H9 (cell line): ENCODE data around the gene STKLD1. TPM values are rescaled to one million over a fixed set of nuclear protein-coding genes. Genes with fewer than 3 reads are reported as not detected.

ENCODE experiments used
- DNase-seq: peaks from one replicate; pipeline ENCODE4 v3.0.0-alpha.2; 2017
- H2AFZ ChIP-seq: one replicate; pipeline ENCODE4 v1.6.1; 2013; ENCODE audit warnings: mild to moderate bottlenecking, low read length, control low read depth, moderate library complexity
- H2AK5ac ChIP-seq: 2 replicates; pipeline ENCODE4 v1.6.1; 2013; ENCODE audit warnings: low read length, control low read depth, mixed read lengths; ENCODE audit not compliant: insufficient read length
- H2BK120ac ChIP-seq: one replicate; pipeline ENCODE4 v1.6.1; 2013; ENCODE audit warnings: low read depth, mild to moderate bottlenecking, low read length, control low read depth, inconsistent platforms; ENCODE audit not compliant: poor library complexity, severe bottlenecking
- H2BK12ac ChIP-seq: 2 replicates; pipeline ENCODE4 v1.6.1; 2013; ENCODE audit warnings: low read length, control low read depth, mixed read lengths, low read depth; ENCODE audit not compliant: insufficient read length
- H2BK15ac ChIP-seq: 2 replicates; pipeline ENCODE4 v1.6.1; 2013; ENCODE audit warnings: low read depth, low read length, control low read depth
- H2BK20ac ChIP-seq: one replicate; pipeline ENCODE4 v1.6.1; 2013; ENCODE audit warnings: low read depth, mild to moderate bottlenecking, low read length, control low read depth, inconsistent platforms; ENCODE audit not compliant: poor library complexity, severe bottlenecking
- H2BK5ac ChIP-seq: 2 replicates; pipeline ENCODE4 v1.6.1; 2013; ENCODE audit warnings: low read length, control low read depth, mixed read lengths; ENCODE audit not compliant: insufficient read length
- H3K14ac ChIP-seq: 2 replicates; pipeline ENCODE4 v1.6.1; 2013; ENCODE audit warnings: low read length, control low read depth; ENCODE audit not compliant: insufficient read depth
- H3K18ac ChIP-seq: 2 replicates; pipeline ENCODE4 v1.6.1; 2013; ENCODE audit warnings: low read depth, mild to moderate bottlenecking, mixed read lengths, low read length, control low read depth; ENCODE audit not compliant: insufficient read length
- H3K23ac ChIP-seq: 2 replicates; pipeline ENCODE4 v1.6.1; 2013; ENCODE audit warnings: low read length, control low read depth, mixed read lengths, low read depth; ENCODE audit not compliant: insufficient read length
- H3K23me2 ChIP-seq: 2 replicates; pipeline ENCODE4 v1.6.1; 2013; ENCODE audit warnings: low read depth, mild to moderate bottlenecking, mixed read lengths, low read length, control low read depth; ENCODE audit not compliant: insufficient read length, poor library complexity, severe bottlenecking
- H3K27ac ChIP-seq: 2 replicates; pipeline ENCODE4 v1.5.1; 2013; ENCODE audit warnings: low read length, control low read depth, mixed read lengths, low read depth; ENCODE audit not compliant: insufficient read length
- H3K27me3 ChIP-seq: 2 replicates; pipeline ENCODE4 v1.6.1; 2013; ENCODE audit warnings: low read length, control low read depth, inconsistent platforms; ENCODE audit not compliant: insufficient read depth
- H3K4ac ChIP-seq: 2 replicates; pipeline ENCODE4 v1.6.1; 2013; ENCODE audit warnings: low read depth, mild to moderate bottlenecking, control low read depth, inconsistent platforms, low read length, moderate library complexity
- H3K4me1 ChIP-seq: 2 replicates; pipeline ENCODE4 v1.6.1; 2013; ENCODE audit warnings: low read length, control low read depth, inconsistent platforms; ENCODE audit not compliant: insufficient read depth
- H3K4me2 ChIP-seq: 2 replicates; pipeline ENCODE4 v1.6.1; 2013; ENCODE audit warnings: low read length, control low read depth, mixed read lengths; ENCODE audit not compliant: insufficient read length, insufficient read depth
- H3K56ac ChIP-seq: 2 replicates; pipeline ENCODE4 v1.6.1; 2013; ENCODE audit warnings: low read depth, mild to moderate bottlenecking, mixed read lengths, low read length, control low read depth; ENCODE audit not compliant: insufficient read length
- H3K79me1 ChIP-seq: 2 replicates; pipeline ENCODE4 v1.6.1; 2013; ENCODE audit warnings: low read depth, mild to moderate bottlenecking, moderate library complexity, low read length, control low read depth, inconsistent platforms; ENCODE audit not compliant: insufficient read depth, poor library complexity, severe bottlenecking
- H3K79me2 ChIP-seq: 2 replicates; pipeline ENCODE4 v1.6.1; 2013; ENCODE audit warnings: low read length, control low read depth, inconsistent platforms; ENCODE audit not compliant: insufficient read depth
- H3K9ac ChIP-seq: 2 replicates; pipeline ENCODE4 v1.6.1; 2013; ENCODE audit warnings: low read length, control low read depth, mixed read lengths; ENCODE audit not compliant: insufficient read length; ENCODE audit errors: extremely low read depth
- H3K9me3 ChIP-seq: one replicate; pipeline ENCODE4 v1.6.1; 2013; ENCODE audit warnings: low read depth, low read length, inconsistent platforms; ENCODE audit not compliant: control insufficient read depth
- H3T11ph ChIP-seq: one replicate; pipeline ENCODE4 v1.6.1; 2013; ENCODE audit warnings: mild to moderate bottlenecking, low read length, control low read depth, inconsistent platforms
- H4K20me1 ChIP-seq: one replicate; pipeline ENCODE4 v1.6.1; 2013; ENCODE audit not compliant: control insufficient read depth, insufficient read length, insufficient read depth
- H4K5ac ChIP-seq: 2 replicates; pipeline ENCODE4 v1.6.1; 2013; ENCODE audit warnings: low read depth, mild to moderate bottlenecking, mixed read lengths, low read length, control low read depth; ENCODE audit not compliant: insufficient read length
- H4K8ac ChIP-seq: replicated peaks from 2 replicates; pipeline ENCODE4 v1.6.1; 2013; ENCODE audit warnings: low read length, control low read depth, mixed read lengths, low read depth; ENCODE audit not compliant: insufficient read length
- H4K91ac ChIP-seq: 2 replicates; pipeline ENCODE4 v1.6.1; 2013; ENCODE audit warnings: low read depth, mild to moderate bottlenecking, moderate library complexity, mixed read lengths, low read length, control low read depth; ENCODE audit not compliant: insufficient read length
- H3K27ac Mint-ChIP-seq, 3 experiments: 2 replicates in 2 of 3; 3 replicates in 1 of 3; pipeline ENCODE4 v1.8.0; 2020 to 2021; ENCODE audit warnings: mixed read lengths in 3 of 3, mild to moderate bottlenecking in 1 of 3, moderate library complexity in 1 of 3
- H3K27me3 Mint-ChIP-seq: 2 replicates; pipeline ENCODE4 v1.8.0; 2021; ENCODE audit warnings: low read depth, mild to moderate bottlenecking, moderate library complexity, mixed read lengths
- H3K36me3 Mint-ChIP-seq, 3 experiments: 2 replicates in 2 of 3; 3 replicates in 1 of 3; pipeline ENCODE4 v1.8.0; 2020 to 2021; ENCODE audit warnings: low read depth in 3 of 3, mixed read lengths in 3 of 3; ENCODE audit not compliant: insufficient read depth in 1 of 3
- H3K4me1 Mint-ChIP-seq, 2 experiments: 2 replicates each; pipeline ENCODE4 v1.8.0; 2020; ENCODE audit warnings: mixed read lengths in 2 of 2
- H3K4me3 Mint-ChIP-seq, 2 experiments: 2 replicates in 1 of 2; 3 replicates in 1 of 2; pipeline ENCODE4 v1.8.0; 2020 to 2021; ENCODE audit warnings: mild to moderate bottlenecking in 2 of 2, mixed read lengths in 2 of 2, moderate library complexity in 1 of 2
- H3K9me3 Mint-ChIP-seq, 2 experiments: 2 replicates in 1 of 2; 3 replicates in 1 of 2; pipeline ENCODE4 v1.8.0; 2020; ENCODE audit warnings: mild to moderate bottlenecking in 2 of 2, mixed read lengths in 2 of 2, moderate library complexity in 1 of 2
- WGBS: extraction: QIAGEN DNeasy Blood & Tissue Kit; methylation state at CpG from one replicate; pipeline ENCODE4 v1.1.7; 2013; ENCODE audit warnings: missing lambda C conversion rate, low lambda C conversion rate, mixed read lengths; ENCODE audit not compliant: insufficient read length; ENCODE audit errors: extremely low coverage; 5-methylcytosine and 5-hydroxymethylcytosine counted together
- total RNA-seq: library from RNA; stranded (reverse); gene quantifications from 2 replicates; pipeline ENCODE4 v1.2.1, GENCODE V29; 2021
- TF ChIP-seq, protein P1 (sequence below): fragments of 200-600 bp; sonication (generic); conservative IDR thresholded peaks from 3 replicates; pipeline ENCODE4 v1.8.0; 2021; ENCODE audit warnings: antibody characterized with exemption, mild to moderate bottlenecking

The STKLD1 gene
- total RNA-seq, 1 experiment from 2014 or later, result 0.57 TPM

DNA sequence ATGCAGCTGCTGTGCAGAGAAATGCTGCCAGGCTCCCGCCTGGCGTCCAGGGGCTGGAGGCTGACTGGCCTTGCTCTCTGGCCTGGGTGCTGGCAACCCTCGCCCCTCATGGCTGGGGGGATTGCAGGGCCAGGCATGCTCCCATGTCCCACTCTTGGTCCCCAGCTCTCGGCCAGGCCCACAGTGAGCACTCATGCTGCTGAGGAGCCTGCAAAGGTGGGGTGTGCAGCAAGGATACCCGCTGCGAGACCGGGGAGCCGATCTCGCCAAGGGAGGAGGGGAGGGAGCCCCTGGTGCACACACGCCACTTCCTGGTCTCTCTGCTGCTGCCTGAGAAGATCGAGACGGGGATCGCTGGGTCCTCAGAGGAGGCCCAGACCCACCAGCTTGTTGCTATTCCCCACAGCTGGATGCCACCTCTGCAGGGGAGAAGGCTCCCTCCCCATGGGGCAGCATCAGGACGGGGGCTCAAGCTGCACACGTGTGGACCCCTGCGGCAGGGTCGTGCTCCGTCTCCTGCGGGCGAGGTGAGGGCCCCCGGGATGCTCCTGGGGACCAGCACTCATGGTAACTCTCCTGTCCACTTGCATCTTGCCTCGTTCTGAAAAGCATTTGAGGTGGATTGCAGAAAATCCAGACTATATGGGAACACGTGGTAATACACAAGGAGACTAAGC, 69.3 kb downstream of the STKLD1 start:
- DNase-seq, result no peak
- no peak overlapping the region for H3K4me3 Mint-ChIP-seq
- Histone ChIP-seq H2AFZ (no peak overlapping the region), H3K4ac (no peak overlapping the region), H4K8ac (no peak overlapping the region), H3K56ac (no peak overlapping the region), H3K9ac (no peak overlapping the region), H4K91ac (no peak overlapping the region), H3K79me2 (no peaks in the 10 kb centered on the region), H3K79me1 (no peaks in the 10 kb centered on the region), H2BK15ac (no peak overlapping the region), H3K23me2 (no peaks in the 10 kb centered on the region), H3K4me1 (no peaks in the 10 kb centered on the region), H3T11ph (no peak overlapping the region), H2BK20ac (no peak overlapping the region), H3K23ac (no peak overlapping the region), H3K18ac (no peak overlapping the region), H3K14ac (no peak overlapping the region; the same call in 1 of the 2 replicates), H3K4me2 (no peak overlapping the region), H4K20me1 (no peaks in the 10 kb centered on the region), H3K9me3 (no peaks in the 10 kb centered on the region), H2AK5ac (no peak overlapping the region), H3K27me3 (no peaks in the 10 kb centered on the region), H3K27ac (no peak overlapping the region), H2BK12ac (no peak overlapping the region), H2BK120ac (no peak overlapping the region), H2BK5ac (no peak overlapping the region), H4K5ac (no peak overlapping the region)
- H3K36me3 Mint-ChIP-seq, result no peaks in the 10 kb centered on the region
- WGBS, result no CpG with 5 or more reads among the region's 23 CpGs
- H3K9me3 Mint-ChIP-seq, result no peaks in the 10 kb centered on the region
- H3K27me3 Mint-ChIP-seq, result no peaks in the 10 kb centered on the region; the same call in 1 of the 2 replicates
- H3K27ac Mint-ChIP-seq, result no peak overlapping the region
- no peaks in the 10 kb centered on the region for H3K4me1 Mint-ChIP-seq
- TF ChIP-seq, protein P1, sequence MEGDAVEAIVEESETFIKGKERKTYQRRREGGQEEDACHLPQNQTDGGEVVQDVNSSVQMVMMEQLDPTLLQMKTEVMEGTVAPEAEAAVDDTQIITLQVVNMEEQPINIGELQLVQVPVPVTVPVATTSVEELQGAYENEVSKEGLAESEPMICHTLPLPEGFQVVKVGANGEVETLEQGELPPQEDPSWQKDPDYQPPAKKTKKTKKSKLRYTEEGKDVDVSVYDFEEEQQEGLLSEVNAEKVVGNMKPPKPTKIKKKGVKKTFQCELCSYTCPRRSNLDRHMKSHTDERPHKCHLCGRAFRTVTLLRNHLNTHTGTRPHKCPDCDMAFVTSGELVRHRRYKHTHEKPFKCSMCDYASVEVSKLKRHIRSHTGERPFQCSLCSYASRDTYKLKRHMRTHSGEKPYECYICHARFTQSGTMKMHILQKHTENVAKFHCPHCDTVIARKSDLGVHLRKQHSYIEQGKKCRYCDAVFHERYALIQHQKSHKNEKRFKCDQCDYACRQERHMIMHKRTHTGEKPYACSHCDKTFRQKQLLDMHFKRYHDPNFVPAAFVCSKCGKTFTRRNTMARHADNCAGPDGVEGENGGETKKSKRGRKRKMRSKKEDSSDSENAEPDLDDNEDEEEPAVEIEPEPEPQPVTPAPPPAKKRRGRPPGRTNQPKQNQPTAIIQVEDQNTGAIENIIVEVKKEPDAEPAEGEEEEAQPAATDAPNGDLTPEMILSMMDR, result no peak
